ENCODE results near the gene SLC13A4.

GRCh38 chr7:135756191-135756590, 28.2 kb upstream of the SLC13A4 start:
- TF ChIP-seq CTCF (IDR thresholded peaks at IDR 0.05; ENCODE audit: insufficient read depth, low read depth, low read length): no peak
- no peak for TF ChIP-seq EZH2 (IDR thresholded peaks at IDR 0.05; ENCODE audit: insufficient read depth, low read length)

All from astrocyte (in vitro differentiated cells and primary cell).